Breast epithelium (tissue), 3 donors: Measurements from ENCODE around the gene DCLK3.

ENCODE experiments used
- POLR2A ChIP-seq: fragments of 450-650 bp; IDR thresholded peaks from one replicate; pipeline ENCODE4 v1.6.1; 2016; ENCODE audit warnings: antibody characterized with exemption, mild to moderate bottlenecking, moderate library complexity
- TF ChIP-seq, protein P1 (sequence below), 3 donors: fragments of 450-650 bp; IDR thresholded peaks; one replicate each; pipeline ENCODE4 v1.5.1; 2016 to 2017; ENCODE audit warnings: antibody characterized with exemption in 3 of 3, mild to moderate bottlenecking in 3 of 3, moderate library complexity in 3 of 3

GRCh38 chr3:36679384-36680200 is 84.8 kb downstream of the DCLK3 start:
- TF ChIP-seq, protein P1, sequence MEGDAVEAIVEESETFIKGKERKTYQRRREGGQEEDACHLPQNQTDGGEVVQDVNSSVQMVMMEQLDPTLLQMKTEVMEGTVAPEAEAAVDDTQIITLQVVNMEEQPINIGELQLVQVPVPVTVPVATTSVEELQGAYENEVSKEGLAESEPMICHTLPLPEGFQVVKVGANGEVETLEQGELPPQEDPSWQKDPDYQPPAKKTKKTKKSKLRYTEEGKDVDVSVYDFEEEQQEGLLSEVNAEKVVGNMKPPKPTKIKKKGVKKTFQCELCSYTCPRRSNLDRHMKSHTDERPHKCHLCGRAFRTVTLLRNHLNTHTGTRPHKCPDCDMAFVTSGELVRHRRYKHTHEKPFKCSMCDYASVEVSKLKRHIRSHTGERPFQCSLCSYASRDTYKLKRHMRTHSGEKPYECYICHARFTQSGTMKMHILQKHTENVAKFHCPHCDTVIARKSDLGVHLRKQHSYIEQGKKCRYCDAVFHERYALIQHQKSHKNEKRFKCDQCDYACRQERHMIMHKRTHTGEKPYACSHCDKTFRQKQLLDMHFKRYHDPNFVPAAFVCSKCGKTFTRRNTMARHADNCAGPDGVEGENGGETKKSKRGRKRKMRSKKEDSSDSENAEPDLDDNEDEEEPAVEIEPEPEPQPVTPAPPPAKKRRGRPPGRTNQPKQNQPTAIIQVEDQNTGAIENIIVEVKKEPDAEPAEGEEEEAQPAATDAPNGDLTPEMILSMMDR (IDR thresholded peaks at IDR 0.05), result no peak
- TF ChIP-seq POLR2A, result no peak
